Activated T-cell treated with anti-CD3 and anti-CD28 coated beads, Interleukin-2, amount 50 U/mL, for 4 hours (primary cell): ENCODE measurements around the gene MXRA8. TPM values are rescaled to one million over a fixed set of nuclear protein-coding genes. Genes with fewer than 3 reads are reported as not detected.

ENCODE experiments used
- ATAC-seq, 2 donors: fragments of 200-7000 bp; cut with Tn5 transposase; one replicate each; pipeline ENCODE4 v1.10.0; 2021
- DNase-seq: peaks from one replicate; pipeline ENCODE4 v3.0.0-alpha.2; 2020
- H3K27me3 Mint-ChIP-seq: one replicate; pipeline ENCODE4 v1.8.0; 2021; ENCODE audit warnings: low read depth, mixed read lengths
- H3K36me3 Mint-ChIP-seq: one replicate; pipeline ENCODE4 v1.8.0; 2022; ENCODE audit warnings: mixed read lengths; ENCODE audit not compliant: insufficient read depth
- H3K4me1 Mint-ChIP-seq: one replicate; pipeline ENCODE4 v1.8.0; 2021; ENCODE audit warnings: low read depth, mixed read lengths
- H3K4me3 Mint-ChIP-seq: one replicate; pipeline ENCODE4 v1.8.0; 2021; ENCODE audit warnings: mild to moderate bottlenecking, moderate library complexity, mixed read lengths
- H3K9me3 Mint-ChIP-seq: one replicate; pipeline ENCODE4 v1.8.0; 2021; ENCODE audit warnings: mixed read lengths
- total RNA-seq, 3 donors: library from RNA; stranded (reverse); gene quantifications; one replicate each; pipeline ENCODE4 v1.2.1, GENCODE V29; 2021

The MXRA8 gene
- total RNA-seq, 3 donors from 2014 or later, result 0.41 to 0.53 (median 0.47) TPM

GRCh38 chr1:1353389-1354151 lies 4.8 kb downstream of the MXRA8 start:
- peaks cover 11% of the 10 kb centered on the region for H3K4me1 Mint-ChIP-seq
- H3K27me3 Mint-ChIP-seq, result peaks cover 35% of the 10 kb centered on the region
- no peaks in the 10 kb centered on the region for H3K36me3 Mint-ChIP-seq
- no peak overlapping the region for H3K4me3 Mint-ChIP-seq
- DNase-seq, result no peak
- H3K9me3 Mint-ChIP-seq, result no peaks in the 10 kb centered on the region
- no peak for ATAC-seq

GRCh38 chr1:1352786-1353388 lies 5.5 kb downstream of the MXRA8 start:
- ATAC-seq, result no peak
- H3K9me3 Mint-ChIP-seq, result no peaks in the 10 kb centered on the region
- H3K4me1 Mint-ChIP-seq, result peaks cover 11% of the 10 kb centered on the region
- DNase-seq, result no peak
- peak overlapping the region; percentile 56 for H3K4me3 Mint-ChIP-seq
- H3K36me3 Mint-ChIP-seq, result no peaks in the 10 kb centered on the region
- H3K27me3 Mint-ChIP-seq, result peaks cover 30% of the 10 kb centered on the region

GRCh38 chr1:1351511-1352427 lies 6.6 kb downstream of the MXRA8 start:
- H3K27me3 Mint-ChIP-seq, result peaks cover 19% of the 10 kb centered on the region
- ATAC-seq (no peak), DNase-seq (no peak)
- no peaks in the 10 kb centered on the region for H3K36me3 Mint-ChIP-seq
- peaks cover 21% of the 10 kb centered on the region for H3K4me1 Mint-ChIP-seq
- H3K4me3 Mint-ChIP-seq, result peak overlapping the region; percentile 56
- H3K9me3 Mint-ChIP-seq, result no peaks in the 10 kb centered on the region

- ATAC-seq (peak; percentile 81 to 83), DNase-seq (peak; percentile 69)
- no peaks in the 10 kb centered on the region for H3K9me3 Mint-ChIP-seq
- H3K4me1 Mint-ChIP-seq, result peaks cover 34% of the 10 kb centered on the region
- no peaks in the 10 kb centered on the region for H3K36me3 Mint-ChIP-seq
- H3K4me3 Mint-ChIP-seq, result peak within 1 kb of the TSS; percentile 81
- H3K27me3 Mint-ChIP-seq, result peaks cover 18% of the 10 kb centered on the region
Observed at GRCh38 chr1:1349256-1350012, 8.9 kb downstream of the MXRA8 start, which contains the start of gene DVL1. DVL1 (minus strand) TSS chr1:1349418; CDS start chr1:1349065, 353 bp downstream.

- peak; percentile 39 to 41 for ATAC-seq
- Mint-ChIP-seq H3K36me3 (no peaks in the 10 kb centered on the region), H3K4me3 (peak overlapping the region; percentile 81), H3K27me3 (peaks cover 14% of the 10 kb centered on the region), H3K9me3 (no peaks in the 10 kb centered on the region), H3K4me1 (peaks cover 33% of the 10 kb centered on the region)
- no peak for DNase-seq
Observed at GRCh38 chr1:1348420-1349255, 9.7 kb downstream of the MXRA8 start.

- H3K4me3 Mint-ChIP-seq, result peak overlapping the region; percentile 81
- H3K36me3 Mint-ChIP-seq, result no peaks in the 10 kb centered on the region
- H3K4me1 Mint-ChIP-seq, result peaks cover 31% of the 10 kb centered on the region
- no peaks in the 10 kb centered on the region for H3K9me3 Mint-ChIP-seq
- ATAC-seq (no peak), DNase-seq (no peak)
- H3K27me3 Mint-ChIP-seq, result peaks cover 9% of the 10 kb centered on the region
Observed at GRCh38 chr1:1347663-1348419, 10.5 kb downstream of the MXRA8 start.

GRCh38 chr1:1347026-1347595 lies 11.2 kb downstream of the MXRA8 start:
- peak overlapping the region; percentile 81 for H3K4me3 Mint-ChIP-seq
- no peaks in the 10 kb centered on the region for H3K36me3 Mint-ChIP-seq
- H3K27me3 Mint-ChIP-seq, result peaks cover 2% of the 10 kb centered on the region
- DNase-seq (no peak), ATAC-seq (no peak)
- peaks cover 25% of the 10 kb centered on the region for H3K4me1 Mint-ChIP-seq
- no peaks in the 10 kb centered on the region for H3K9me3 Mint-ChIP-seq

- H3K36me3 Mint-ChIP-seq, result no peaks in the 10 kb centered on the region
Observed at GRCh38 chr1:1346501-1346890, 11.9 kb downstream of the MXRA8 start.

GRCh38 chr1:1345860-1346500 lies 12.4 kb downstream of the MXRA8 start:
- no peaks in the 10 kb centered on the region for H3K9me3 Mint-ChIP-seq
- no peak for DNase-seq
- no peak overlapping the region for H3K4me3 Mint-ChIP-seq
- no peak for ATAC-seq
- H3K27me3 Mint-ChIP-seq, result no peaks in the 10 kb centered on the region
- peaks cover 23% of the 10 kb centered on the region for H3K4me1 Mint-ChIP-seq
- peaks cover 4% of the 10 kb centered on the region for H3K36me3 Mint-ChIP-seq

More at GRCh38 chr1:1346501-1346890, 11.9 kb downstream of the MXRA8 start:
- no peaks in the 10 kb centered on the region for H3K27me3 Mint-ChIP-seq
- ATAC-seq (no peak), DNase-seq (no peak)
- no peaks in the 10 kb centered on the region for H3K9me3 Mint-ChIP-seq
- H3K4me1 Mint-ChIP-seq, result peaks cover 23% of the 10 kb centered on the region
- peak overlapping the region; percentile 81 for H3K4me3 Mint-ChIP-seq

GRCh38 chr1:1345384-1345783 lies 13.0 kb downstream of the MXRA8 start:
- H3K27me3 Mint-ChIP-seq, result no peaks in the 10 kb centered on the region
- ATAC-seq, result no peak
- DNase-seq, result no peak
- H3K4me1 Mint-ChIP-seq, result peaks cover 23% of the 10 kb centered on the region
- no peaks in the 10 kb centered on the region for H3K9me3 Mint-ChIP-seq
- peaks cover 4% of the 10 kb centered on the region for H3K36me3 Mint-ChIP-seq
- no peak overlapping the region for H3K4me3 Mint-ChIP-seq

GRCh38 chr1:1344655-1345361 lies 13.5 kb downstream of the MXRA8 start:
- ATAC-seq (peak; percentile 44 to 54), DNase-seq (peak; percentile 57)
- Mint-ChIP-seq H3K27me3 (no peaks in the 10 kb centered on the region), H3K36me3 (peaks cover 4% of the 10 kb centered on the region), H3K9me3 (no peaks in the 10 kb centered on the region), H3K4me3 (no peak overlapping the region), H3K4me1 (peaks cover 23% of the 10 kb centered on the region)
